Measurements from ENCODE around the gene IL7R.

IL7R gene

GRCh38 chr5:35849860-35850259 lies 6.8 kb upstream of the IL7R start:
- TF ChIP-seq CTCF (IDR thresholded peaks at IDR 0.05; ENCODE audit: poor library complexity, severe bottlenecking), result no peak
- DNase-seq (ENCODE audit: low spot score) (no peak), ATAC-seq (ENCODE audit: low read depth) (no peak)
- Histone ChIP-seq H3K4me3 (ENCODE audit: severe bottlenecking) (no peak overlapping the region), H3K27me3 (ENCODE audit: insufficient read depth, poor library complexity, severe bottlenecking) (no peaks in the 10 kb centered on the region), H3K4me1 (ENCODE audit: insufficient read depth, poor library complexity, severe bottlenecking) (peaks cover 12% of the 10 kb centered on the region), H3K9me3 (ENCODE audit: severe bottlenecking) (peaks cover 10% of the 10 kb centered on the region), H3K36me3 (ENCODE audit: low read depth) (no peaks in the 10 kb centered on the region), H3K27ac (ENCODE audit: poor library complexity, severe bottlenecking) (no peak overlapping the region)

- TF ChIP-seq CTCF (IDR thresholded peaks at IDR 0.05; ENCODE audit: poor library complexity, severe bottlenecking), result no peak
- DNase-seq (ENCODE audit: low spot score) (no peak), ATAC-seq (ENCODE audit: low read depth) (no peak)
- peaks cover 24% of the 10 kb centered on the region for H3K4me1 ChIP-seq (ENCODE audit: insufficient read depth, poor library complexity, severe bottlenecking)
- H3K4me3 ChIP-seq (ENCODE audit: severe bottlenecking), result no peak overlapping the region
- H3K27me3 ChIP-seq (ENCODE audit: insufficient read depth, poor library complexity, severe bottlenecking), result no peaks in the 10 kb centered on the region
- no peaks in the 10 kb centered on the region for H3K36me3 ChIP-seq (ENCODE audit: low read depth)
- H3K27ac ChIP-seq (ENCODE audit: poor library complexity, severe bottlenecking), result no peak overlapping the region
- no peaks in the 10 kb centered on the region for H3K9me3 ChIP-seq (ENCODE audit: severe bottlenecking)
Measured at GRCh38 chr5:35850967-35851680, 5.6 kb upstream of the IL7R start.

- DNase-seq (ENCODE audit: low spot score), result no peak
Measured at GRCh38 chr5:35852084-35852734, 4.5 kb upstream of the IL7R start.

GRCh38 chr5:35852773-35853172 lies 3.9 kb upstream of the IL7R start:
- Histone ChIP-seq H3K4me3 (ENCODE audit: severe bottlenecking) (no peak overlapping the region), H3K36me3 (ENCODE audit: low read depth) (no peaks in the 10 kb centered on the region), H3K9me3 (ENCODE audit: severe bottlenecking) (no peaks in the 10 kb centered on the region), H3K27me3 (ENCODE audit: insufficient read depth, poor library complexity, severe bottlenecking) (no peaks in the 10 kb centered on the region), H3K4me1 (ENCODE audit: insufficient read depth, poor library complexity, severe bottlenecking) (peaks cover 40% of the 10 kb centered on the region), H3K27ac (ENCODE audit: poor library complexity, severe bottlenecking) (peak overlapping the region; percentile 96)
- ATAC-seq (ENCODE audit: low read depth), result no peak
- TF ChIP-seq CTCF (IDR thresholded peaks at IDR 0.05; ENCODE audit: poor library complexity, severe bottlenecking), result no peak
- no peak for DNase-seq (ENCODE audit: low spot score)

More at GRCh38 chr5:35852084-35852734, 4.5 kb upstream of the IL7R start:
- Histone ChIP-seq H3K4me3 (ENCODE audit: severe bottlenecking) (no peak overlapping the region), H3K4me1 (ENCODE audit: insufficient read depth, poor library complexity, severe bottlenecking) (peaks cover 35% of the 10 kb centered on the region), H3K27ac (ENCODE audit: poor library complexity, severe bottlenecking) (peak overlapping the region; percentile 96), H3K27me3 (ENCODE audit: insufficient read depth, poor library complexity, severe bottlenecking) (no peaks in the 10 kb centered on the region), H3K9me3 (ENCODE audit: severe bottlenecking) (no peaks in the 10 kb centered on the region), H3K36me3 (ENCODE audit: low read depth) (no peaks in the 10 kb centered on the region)
- ATAC-seq (ENCODE audit: low read depth), result no peak
- no peak for TF ChIP-seq CTCF (IDR thresholded peaks at IDR 0.05; ENCODE audit: poor library complexity, severe bottlenecking)

- ATAC-seq (ENCODE audit: low read depth), result no peak
- no peaks in the 10 kb centered on the region for H3K36me3 ChIP-seq (ENCODE audit: low read depth)
- peak overlapping the region; percentile 96 for H3K27ac ChIP-seq (ENCODE audit: poor library complexity, severe bottlenecking)
- no peak for DNase-seq (ENCODE audit: low spot score)
- H3K27me3 ChIP-seq (ENCODE audit: insufficient read depth, poor library complexity, severe bottlenecking), result no peaks in the 10 kb centered on the region
- no peaks in the 10 kb centered on the region for H3K9me3 ChIP-seq (ENCODE audit: severe bottlenecking)
- H3K4me1 ChIP-seq (ENCODE audit: insufficient read depth, poor library complexity, severe bottlenecking), result peaks cover 47% of the 10 kb centered on the region
- no peak for TF ChIP-seq CTCF (IDR thresholded peaks at IDR 0.05; ENCODE audit: poor library complexity, severe bottlenecking)
- H3K4me3 ChIP-seq (ENCODE audit: severe bottlenecking), result no peak overlapping the region
Measured at GRCh38 chr5:35853631-35854030, 3.1 kb upstream of the IL7R start.

Data from RWPE2 (cell line).